DOHH2 (cell line): Measurements from ENCODE around the gene RASSF7.
A peak's percentile ranks its signal among the peaks of the same experiment; 100 is the strongest.

ENCODE experiments used
- EZH2phosphoT487 ChIP-seq: fragments of 200-600 bp; sonication (generic); IDR thresholded peaks from 2 replicates; pipeline ENCODE4 v1.6.1; 2017; ENCODE audit warnings: borderline replicate concordance, mild to moderate bottlenecking, antibody characterized with exemption, low read length, moderate library complexity, mixed read lengths
- TF ChIP-seq, protein P1 (sequence below): fragments of 200-600 bp; sonication (generic); IDR thresholded peaks from one replicate; pipeline ENCODE4 v1.5.1; 2014; ENCODE audit warnings: antibody characterized with exemption, mild to moderate bottlenecking, low read depth, low read length; ENCODE audit not compliant: poor library complexity, severe bottlenecking

DNA sequence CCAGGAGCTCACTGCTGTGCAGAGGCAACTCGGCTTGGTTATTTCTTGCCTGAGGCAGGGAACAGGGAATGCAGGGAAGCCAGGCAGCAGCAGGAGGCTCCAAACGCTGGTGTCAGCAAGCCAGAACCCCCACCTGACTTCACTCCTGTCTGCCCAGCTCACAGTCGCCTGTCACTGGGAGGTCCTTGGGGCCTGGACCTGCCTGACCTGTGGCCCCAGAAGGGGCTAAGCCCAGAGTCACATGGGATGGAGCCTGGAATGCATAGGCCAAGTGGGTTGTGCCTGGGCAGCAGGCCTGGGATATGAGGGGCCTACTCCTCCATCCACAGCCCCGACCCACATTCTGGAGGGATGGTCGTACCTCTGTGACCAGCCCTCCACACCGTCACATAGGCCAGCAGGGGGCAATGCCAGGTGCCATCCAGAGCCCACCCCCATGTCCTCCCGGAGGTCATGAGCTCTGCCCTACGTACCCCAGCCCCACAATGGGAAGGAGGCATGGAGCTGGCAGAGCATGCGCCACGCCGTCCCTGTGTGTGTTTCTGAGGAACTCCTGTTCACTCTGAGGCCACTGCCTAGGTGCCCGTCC, 5.2 kb downstream of the RASSF7 start:
- TF ChIP-seq, protein P1, sequence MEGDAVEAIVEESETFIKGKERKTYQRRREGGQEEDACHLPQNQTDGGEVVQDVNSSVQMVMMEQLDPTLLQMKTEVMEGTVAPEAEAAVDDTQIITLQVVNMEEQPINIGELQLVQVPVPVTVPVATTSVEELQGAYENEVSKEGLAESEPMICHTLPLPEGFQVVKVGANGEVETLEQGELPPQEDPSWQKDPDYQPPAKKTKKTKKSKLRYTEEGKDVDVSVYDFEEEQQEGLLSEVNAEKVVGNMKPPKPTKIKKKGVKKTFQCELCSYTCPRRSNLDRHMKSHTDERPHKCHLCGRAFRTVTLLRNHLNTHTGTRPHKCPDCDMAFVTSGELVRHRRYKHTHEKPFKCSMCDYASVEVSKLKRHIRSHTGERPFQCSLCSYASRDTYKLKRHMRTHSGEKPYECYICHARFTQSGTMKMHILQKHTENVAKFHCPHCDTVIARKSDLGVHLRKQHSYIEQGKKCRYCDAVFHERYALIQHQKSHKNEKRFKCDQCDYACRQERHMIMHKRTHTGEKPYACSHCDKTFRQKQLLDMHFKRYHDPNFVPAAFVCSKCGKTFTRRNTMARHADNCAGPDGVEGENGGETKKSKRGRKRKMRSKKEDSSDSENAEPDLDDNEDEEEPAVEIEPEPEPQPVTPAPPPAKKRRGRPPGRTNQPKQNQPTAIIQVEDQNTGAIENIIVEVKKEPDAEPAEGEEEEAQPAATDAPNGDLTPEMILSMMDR: peak; percentile 15
- TF ChIP-seq EZH2phosphoT487: no peak
